ENCODE measurements around the gene TMEM131. TPM values are rescaled to one million over a fixed set of nuclear protein-coding genes. Genes with fewer than 3 reads are reported as not detected.

The TMEM131 gene
- total and polyA plus RNA-seq, 10 of the 15 experiments (the other 5 are each of a cell fraction or from before 2014, with no cell fraction given), result 6.0 to 48.2 (median 23.2) TPM

- TF ChIP-seq RELA (IDR thresholded peaks at IDR 0.05; ENCODE audit: borderline replicate concordance, partially characterized antibody) (no peak), ZBTB4 (CRISPR knock-in tag; IDR thresholded peaks at IDR 0.05) (no peak), SIN3A (IDR thresholded peaks at IDR 0.05; ENCODE audit: low read depth, low read length) (no peak), PBX3 (IDR thresholded peaks at IDR 0.05; ENCODE audit: insufficient replicate concordance, low read depth, low read length) (no peak), RELB (IDR thresholded peaks at IDR 0.05; ENCODE audit: low read depth) (no peak)
Observed at GRCh38 chr2:97880334-97880733, 115.4 kb downstream of the TMEM131 start (continued).

- H3K36me3 ChIP-seq (ENCODE audit: control insufficient read depth in 2 of 2, insufficient read depth in 2 of 2, low read length in 1 of 2), result peaks cover 0 to 5% of the 10 kb centered on the region in 2 experiments
- no peaks in the 10 kb centered on the region; the same call in 1 of the 2 replicates for H3K4me1 ChIP-seq (ENCODE audit: control insufficient read depth, insufficient read depth, low read length)
- H3K79me2 ChIP-seq (ENCODE audit: control insufficient read depth, insufficient read depth, low read length), result no peaks in the 10 kb centered on the region
- ChIA-PET RAD21 (ENCODE audit: unreplicated experiment) (no interaction called here), POLR2A (no interaction called here), SMC1A (ENCODE audit: uncharacterized antibody, unreplicated experiment) (no interaction called here), CTCF (no interaction called here)
- no peak for FAIRE-seq
- H3K9ac ChIP-seq (ENCODE audit: control insufficient read depth, insufficient read depth, low read length), result no peak overlapping the region
- no peak overlapping the region for H3K27ac ChIP-seq (ENCODE audit: control insufficient read depth, insufficient read depth)
- no peak for ATAC-seq
- no peak for DNase-seq (ENCODE audit: low read depth, low spot score)
- no peak overlapping the region for H3K4me2 ChIP-seq (ENCODE audit: control insufficient read depth, insufficient read depth)
- H3K27me3 ChIP-seq (replicated peaks in 1 of 2; ENCODE audit: control insufficient read depth in 2 of 2, insufficient read depth in 2 of 2, low read length in 1 of 2), result no peaks in the 10 kb centered on the region
- 97% methylated on average over 3 of the region's 3 CpGs for WGBS (ENCODE audit: insufficient coverage, insufficient replicate concordance, low lambda C conversion rate, missing lambda C conversion rate)
- H3K9me3 ChIP-seq (replicated peaks; ENCODE audit: control insufficient read depth, insufficient read depth, low read length), result peaks cover 5% of the 10 kb centered on the region; the same call in 2 of the 3 replicates
- no peak overlapping the region for H3K4me3 ChIP-seq
- no peaks in the 10 kb centered on the region; the same call in 1 of the 2 replicates for H4K20me1 ChIP-seq (ENCODE audit: control insufficient read depth, insufficient read depth)
- no peak overlapping the region for H2AFZ ChIP-seq (ENCODE audit: control insufficient read depth, low read depth, low read length)
- BruUV-seq (replicated peaks), result no TSS peak
- intact Hi-C loops (cut with micrococcal nuclease; ENCODE audit: unreplicated experiment), result no loop called here
- in situ Hi-C loops (cut with MboI), result no loop called here
- TF ChIP-seq KLF5 (IDR thresholded peaks at IDR 0.05; ENCODE audit: partially characterized antibody) (no peak), RELB (IDR thresholded peaks at IDR 0.05; ENCODE audit: low read depth) (no peak), ATF7 (IDR thresholded peaks at IDR 0.05; ENCODE audit: low read depth) (no peak), BMI1 (IDR thresholded peaks at IDR 0.05; ENCODE audit: borderline replicate concordance) (no peak), CBX5 (IDR thresholded peaks at IDR 0.05; ENCODE audit: low read depth) (no peak), BRCA1 (IDR thresholded peaks at IDR 0.05; ENCODE audit: low read depth, low read length) (no peak), STAT3 (IDR thresholded peaks at IDR 0.05; ENCODE audit: low read depth, low read length) (no peak), IRF5 (IDR thresholded peaks at IDR 0.05; ENCODE audit: borderline replicate concordance) (no peak), HDAC2 (IDR thresholded peaks at IDR 0.05) (no peak)
Observed at GRCh38 chr2:97878865-97879264, 116.9 kb downstream of the TMEM131 start.

All from GM12878 (cell line).